ENCODE results near the gene PACSIN1. TPM values are rescaled to one million over a fixed set of nuclear protein-coding genes. Genes with fewer than 3 reads are reported as not detected.

The PACSIN1 gene
- total RNA-seq, 2 experiments from 2014 or later, result 19.3 to 88.4 TPM

DNA sequence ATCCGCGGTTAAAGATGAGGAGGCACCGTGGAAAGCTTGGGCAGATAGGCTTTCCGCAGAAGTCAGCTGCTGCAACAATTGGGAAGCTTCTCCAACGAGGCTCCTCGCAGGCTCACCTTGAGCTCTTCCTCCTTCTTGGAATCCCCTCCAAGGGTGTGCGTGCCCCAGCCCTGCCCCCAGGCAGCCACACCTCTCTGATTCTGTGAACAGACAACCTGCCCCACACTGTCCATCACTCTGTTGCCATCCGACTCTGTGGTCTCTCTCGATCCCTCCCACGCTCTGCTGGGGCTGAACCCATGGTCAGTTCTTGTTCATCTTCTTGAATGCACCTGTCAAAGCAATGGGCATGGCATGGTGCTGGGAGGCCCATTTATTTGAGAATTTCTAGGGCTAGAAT lies 31.5 kb downstream of the PACSIN1 start:
- POLR2A ChIA-PET, result no interaction called here
- Histone ChIP-seq H3K9me2 (ENCODE audit: insufficient read depth, low read length) (no peaks in the 10 kb centered on the region), H3K4me2 (ENCODE audit: low read length) (no peak overlapping the region), H3K79me2 (ENCODE audit: insufficient read depth, low read depth, low read length) (peaks cover 12% of the 10 kb centered on the region; the same call in 1 of the 2 replicates), H4K20me1 (ENCODE audit: insufficient read depth, low read length) (no peaks in the 10 kb centered on the region), H3K27ac (ENCODE audit: low read depth, low read length, poor library complexity, severe bottlenecking) (no peak overlapping the region), H3K9me3 (ENCODE audit: low read length) (no peaks in the 10 kb centered on the region), H3K4me3 (ENCODE audit: low read depth, low read length, poor library complexity, severe bottlenecking) (no peak overlapping the region), H3K36me3 (ENCODE audit: insufficient read depth, low read length) (peaks cover 44% of the 10 kb centered on the region), H2AFZ (ENCODE audit: low read length) (no peak overlapping the region), H3K4me1 (ENCODE audit: insufficient read depth, low read length, poor library complexity, severe bottlenecking) (no peaks in the 10 kb centered on the region)
- BruUV-seq (replicated peaks), result no TSS peak
- no peak for DNase-seq (ENCODE audit: low spot score)
- intact Hi-C loops (cut with micrococcal nuclease; ENCODE audit: unreplicated experiment), result no loop called here
- no peak for TF ChIP-seq EZH2phosphoT487 (IDR thresholded peaks at IDR 0.05; ENCODE audit: borderline replicate concordance, low read depth, low read length)
- TF ChIP-seq, protein P1, sequence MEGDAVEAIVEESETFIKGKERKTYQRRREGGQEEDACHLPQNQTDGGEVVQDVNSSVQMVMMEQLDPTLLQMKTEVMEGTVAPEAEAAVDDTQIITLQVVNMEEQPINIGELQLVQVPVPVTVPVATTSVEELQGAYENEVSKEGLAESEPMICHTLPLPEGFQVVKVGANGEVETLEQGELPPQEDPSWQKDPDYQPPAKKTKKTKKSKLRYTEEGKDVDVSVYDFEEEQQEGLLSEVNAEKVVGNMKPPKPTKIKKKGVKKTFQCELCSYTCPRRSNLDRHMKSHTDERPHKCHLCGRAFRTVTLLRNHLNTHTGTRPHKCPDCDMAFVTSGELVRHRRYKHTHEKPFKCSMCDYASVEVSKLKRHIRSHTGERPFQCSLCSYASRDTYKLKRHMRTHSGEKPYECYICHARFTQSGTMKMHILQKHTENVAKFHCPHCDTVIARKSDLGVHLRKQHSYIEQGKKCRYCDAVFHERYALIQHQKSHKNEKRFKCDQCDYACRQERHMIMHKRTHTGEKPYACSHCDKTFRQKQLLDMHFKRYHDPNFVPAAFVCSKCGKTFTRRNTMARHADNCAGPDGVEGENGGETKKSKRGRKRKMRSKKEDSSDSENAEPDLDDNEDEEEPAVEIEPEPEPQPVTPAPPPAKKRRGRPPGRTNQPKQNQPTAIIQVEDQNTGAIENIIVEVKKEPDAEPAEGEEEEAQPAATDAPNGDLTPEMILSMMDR (conservative IDR thresholded peaks at IDR 0.05; ENCODE audit: low read length), result no peak
- CTCF ChIA-PET (ENCODE audit: unreplicated experiment), result no interaction called here

DNA sequence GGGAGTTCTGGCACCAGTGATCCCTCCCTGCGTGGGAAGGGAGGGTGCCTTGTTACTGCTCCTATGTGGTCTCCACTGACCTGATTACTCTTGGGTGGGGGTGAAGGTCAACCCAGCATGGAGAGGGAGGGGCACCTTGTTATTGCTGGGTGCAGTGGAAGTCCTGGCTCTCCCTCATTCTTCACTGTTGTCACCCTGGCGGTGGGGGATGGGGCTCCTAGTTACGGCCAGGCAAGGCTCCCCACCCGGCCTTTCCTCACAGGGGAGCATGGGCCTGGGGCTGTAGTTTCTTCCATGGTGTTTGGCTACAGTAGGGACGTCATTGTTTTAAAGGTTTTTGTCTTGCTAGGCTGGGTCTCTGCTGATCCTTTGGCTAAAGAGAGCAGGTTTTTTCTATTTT lies 40.8 kb downstream of the PACSIN1 start:
- H3K36me3 ChIP-seq (ENCODE audit: insufficient read depth, low read length), result peaks cover 28% of the 10 kb centered on the region
- no peak overlapping the region for H3K27ac ChIP-seq (ENCODE audit: low read depth, low read length, poor library complexity, severe bottlenecking)
- no TSS peak for BruUV-seq (replicated peaks)
- peaks cover 47% of the 10 kb centered on the region for H3K79me2 ChIP-seq (ENCODE audit: insufficient read depth, low read depth, low read length)
- H2AFZ ChIP-seq (ENCODE audit: low read length), result no peak overlapping the region
- intact Hi-C loops (cut with micrococcal nuclease; ENCODE audit: unreplicated experiment), result no loop called here
- H3K4me1 ChIP-seq (ENCODE audit: insufficient read depth, low read length, poor library complexity, severe bottlenecking), result peaks cover 18% of the 10 kb centered on the region
- CTCF ChIA-PET (ENCODE audit: unreplicated experiment), result no interaction called here
- H3K9me3 ChIP-seq (ENCODE audit: low read length), result peaks cover 13% of the 10 kb centered on the region
- DNase-seq (ENCODE audit: low spot score), result no peak
- no peak overlapping the region for H3K4me3 ChIP-seq (ENCODE audit: low read depth, low read length, poor library complexity, severe bottlenecking)
- H3K4me2 ChIP-seq (ENCODE audit: low read length), result no peak overlapping the region
- no peaks in the 10 kb centered on the region for H3K9me2 ChIP-seq (ENCODE audit: insufficient read depth, low read length)
- no peaks in the 10 kb centered on the region for H4K20me1 ChIP-seq (ENCODE audit: insufficient read depth, low read length)
- TF ChIP-seq, protein P1 (conservative IDR thresholded peaks at IDR 0.05; ENCODE audit: low read length), result no peak
- no peak for TF ChIP-seq EZH2phosphoT487 (IDR thresholded peaks at IDR 0.05; ENCODE audit: borderline replicate concordance, low read depth, low read length)
- POLR2A ChIA-PET, result interaction anchor here (0.6 kb wide), 1 partner anchor 671 kb away, joined by 3 read pairs; no protein-coding TSS in a partner anchor

DNA sequence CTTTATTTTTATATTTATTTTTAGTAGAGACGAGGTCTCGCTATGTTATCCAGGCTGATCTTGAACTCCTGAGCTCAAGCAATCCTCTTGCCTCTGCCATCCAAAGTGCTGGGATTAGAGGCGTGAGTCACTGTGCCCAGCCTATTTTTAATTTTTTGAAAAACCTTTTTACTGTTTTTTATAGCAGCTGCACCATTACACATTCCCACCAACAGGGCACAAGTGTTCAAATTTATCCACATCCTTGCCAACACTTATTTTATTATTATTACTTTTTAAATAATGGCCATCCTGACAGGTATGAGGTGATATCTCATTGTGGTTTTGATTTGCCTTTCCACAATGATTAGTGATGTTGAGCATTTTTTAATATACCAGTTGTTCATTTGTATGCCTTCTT lies 42.5 kb downstream of the PACSIN1 start:
- Histone ChIP-seq H3K79me2 (ENCODE audit: insufficient read depth, low read depth, low read length) (peaks cover 47% of the 10 kb centered on the region), H3K36me3 (ENCODE audit: insufficient read depth, low read length) (peaks cover 20% of the 10 kb centered on the region), H3K9me3 (ENCODE audit: low read length) (peaks cover 13% of the 10 kb centered on the region), H3K27ac (ENCODE audit: low read depth, low read length, poor library complexity, severe bottlenecking) (no peak overlapping the region), H3K4me1 (ENCODE audit: insufficient read depth, low read length, poor library complexity, severe bottlenecking) (peaks cover 22% of the 10 kb centered on the region), H3K4me3 (ENCODE audit: low read depth, low read length, poor library complexity, severe bottlenecking) (no peak overlapping the region), H3K4me2 (ENCODE audit: low read length) (no peak overlapping the region), H4K20me1 (ENCODE audit: insufficient read depth, low read length) (no peaks in the 10 kb centered on the region), H2AFZ (ENCODE audit: low read length) (no peak overlapping the region), H3K9me2 (ENCODE audit: insufficient read depth, low read length) (no peaks in the 10 kb centered on the region)
- CTCF ChIA-PET (ENCODE audit: unreplicated experiment), result no interaction called here
- no TSS peak for BruUV-seq (replicated peaks)
- no peak for DNase-seq (ENCODE audit: low spot score)
- POLR2A ChIA-PET, result no interaction called here
- intact Hi-C loops (cut with micrococcal nuclease; ENCODE audit: unreplicated experiment), result no loop called here
- no peak for TF ChIP-seq EZH2phosphoT487 (IDR thresholded peaks at IDR 0.05; ENCODE audit: borderline replicate concordance, low read depth, low read length)

Measured in OCI-LY7 (cell line).